A673 (cell line): ENCODE results near the gene SWI5. TPM values are rescaled to one million over a fixed set of nuclear protein-coding genes. Genes with fewer than 3 reads are reported as not detected.

ENCODE experiments used
- BruUV-seq: library from RNA; stranded (reverse); fragments of 400-500 nt; replicated peaks from 2 replicates; lab custom pipeline; 2021; lab: Mats Ljungman, UMichigan
- CTCF ChIA-PET: fragments of 300-600 bp; sonication (Branson Sonifier 250); formaldehyde crosslinking; loops from one replicate; lab custom pipeline; 2022; ENCODE audit warnings: antibody characterized with exemption; lab: Charles Lee
- POLR2A ChIA-PET: fragments of 300-600 bp; sonication (Branson Sonifier 250); formaldehyde crosslinking; loops from one replicate; lab custom pipeline; 2022; ENCODE audit warnings: antibody characterized with exemption; ENCODE audit not compliant: low non-redundant PET; lab: Charles Lee
- DNase-seq: peaks from one replicate; pipeline ENCODE4 v3.0.0-alpha.2; 2015; ENCODE audit warnings: low spot score
- H3K27ac ChIP-seq: fragments of 200-600 bp; sonication (generic); 2 replicates; pipeline ENCODE4 v1.5.1; 2016; ENCODE audit warnings: mixed run types, low read depth, mild to moderate bottlenecking, mixed read lengths, antibody characterized with exemption, low read length; ENCODE audit not compliant: poor library complexity, severe bottlenecking
- H3K27me3 ChIP-seq: fragments of 200-600 bp; sonication (generic); replicated peaks from 2 replicates; pipeline ENCODE4 v1.6.1; 2017; ENCODE audit warnings: mixed run types, low read depth, mild to moderate bottlenecking, mixed read lengths, antibody characterized with exemption, low read length; ENCODE audit not compliant: insufficient read depth, poor library complexity
- H3K36me3 ChIP-seq: fragments of 200-600 bp; sonication (generic); 2 replicates; pipeline ENCODE4 v1.6.1; 2016; ENCODE audit warnings: mixed run types, mild to moderate bottlenecking, mixed read lengths, antibody characterized with exemption, low read length; ENCODE audit not compliant: insufficient read depth, poor library complexity, severe bottlenecking
- H3K4me1 ChIP-seq: fragments of 200-600 bp; sonication (generic); 2 replicates; pipeline ENCODE4 v1.6.1; 2017; ENCODE audit warnings: mixed run types, mild to moderate bottlenecking, mixed read lengths, antibody characterized with exemption, low read length; ENCODE audit not compliant: insufficient read depth, poor library complexity, severe bottlenecking
- H3K4me3 ChIP-seq: fragments of 200-600 bp; sonication (generic); 2 replicates; pipeline ENCODE4 v1.5.1; 2016; ENCODE audit warnings: low read depth, mixed run types, mild to moderate bottlenecking, mixed read lengths, low read length; ENCODE audit not compliant: poor library complexity, severe bottlenecking
- H3K9me3 ChIP-seq: fragments of 200-600 bp; sonication (generic); 2 replicates; pipeline ENCODE4 v1.6.1; 2016; ENCODE audit warnings: mixed run types, low read depth, mild to moderate bottlenecking, mixed read lengths, antibody characterized with exemption, low read length; ENCODE audit not compliant: poor library complexity, severe bottlenecking
- CTCF ChIP-seq: fragments of 300-800, 200-600 bp; sonication (generic); conservative IDR thresholded peaks from 2 replicates; pipeline ENCODE4 v1.5.1; 2017; ENCODE audit warnings: low read depth, mild to moderate bottlenecking, antibody characterized with exemption, low read length, moderate library complexity, mixed read lengths
- EZH2 ChIP-seq: fragments of 200-600 bp; sonication (generic); IDR thresholded peaks from 2 replicates; pipeline ENCODE4 v1.6.1; 2017; ENCODE audit warnings: borderline replicate concordance, low read depth, mild to moderate bottlenecking, mixed read lengths, antibody characterized with exemption, low read length; ENCODE audit not compliant: poor library complexity, severe bottlenecking
- intact Hi-C: fragments of 100-400 bp; cut with micrococcal nuclease; formaldehyde crosslinking; loops from one replicate; pipeline ENCODE4 v1.10.0; 2022; ENCODE audit not compliant: unreplicated experiment
- total RNA-seq: library from RNA; stranded (reverse); gene quantifications from 2 replicates; pipeline ENCODE4 v1.2.3, GENCODE V29; 2021

The SWI5 gene
- total RNA-seq, 1 experiment from 2014 or later = 19.0 TPM

GRCh38 chr9:128260340-128260739 lies 15.7 kb upstream of the SWI5 start:
- Histone ChIP-seq H3K9me3 (no peaks in the 10 kb centered on the region), H3K27me3 (no peaks in the 10 kb centered on the region), H3K27ac (no peak overlapping the region), H3K4me3 (no peak overlapping the region), H3K36me3 (peaks cover 22% of the 10 kb centered on the region), H3K4me1 (no peaks in the 10 kb centered on the region)
- no TSS peak for BruUV-seq
- intact Hi-C loops = no loop called here
- no peak for TF ChIP-seq EZH2
- TF ChIP-seq CTCF = no peak
- ChIA-PET POLR2A (no interaction called here), CTCF (no interaction called here)
- DNase-seq = no peak

DNA sequence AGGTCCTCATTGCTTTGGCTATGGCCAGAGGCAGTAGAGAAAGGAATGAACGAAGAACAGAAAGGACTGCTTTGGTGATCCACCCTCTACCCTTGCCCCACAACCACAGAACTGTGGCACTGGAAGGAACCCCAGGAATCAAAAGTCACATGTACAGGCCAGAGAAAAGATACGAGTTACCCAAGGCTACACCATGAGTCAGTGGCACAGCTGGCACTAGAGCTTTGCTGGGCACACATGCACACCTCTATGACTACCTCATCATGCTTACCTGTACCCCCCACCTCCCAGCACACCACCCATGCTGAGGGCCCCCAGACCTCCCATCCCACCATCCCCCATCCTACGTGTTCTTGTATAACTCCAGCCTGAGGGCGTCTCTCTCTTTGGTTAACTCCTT lies 13.4 kb upstream of the SWI5 start:
- H3K9me3 ChIP-seq = no peaks in the 10 kb centered on the region
- no peaks in the 10 kb centered on the region for H3K4me1 ChIP-seq
- H3K36me3 ChIP-seq = peaks cover 28% of the 10 kb centered on the region
- no TSS peak for BruUV-seq
- CTCF ChIA-PET = interaction anchor here (0.7 kb wide), 1 partner anchor 196 kb away, joined by 3 read pairs; no protein-coding TSS in a partner anchor
- no peak overlapping the region for H3K27ac ChIP-seq
- no peak overlapping the region for H3K4me3 ChIP-seq
- TF ChIP-seq EZH2 (no peak), CTCF (no peak)
- intact Hi-C loops = no loop called here
- POLR2A ChIA-PET = no interaction called here
- no peaks in the 10 kb centered on the region for H3K27me3 ChIP-seq
- DNase-seq = no peak

GRCh38 chr9:128265348-128265847 lies 10.7 kb upstream of the SWI5 start:
- no peak overlapping the region for H3K27ac ChIP-seq
- ChIA-PET POLR2A (no interaction called here), CTCF (no interaction called here)
- intact Hi-C loops = no loop called here
- BruUV-seq = no TSS peak
- no peak for TF ChIP-seq CTCF
- no peak for DNase-seq
- H3K4me1 ChIP-seq = no peaks in the 10 kb centered on the region
- H3K27me3 ChIP-seq = no peaks in the 10 kb centered on the region
- no peaks in the 10 kb centered on the region for H3K9me3 ChIP-seq
- peaks cover 22% of the 10 kb centered on the region for H3K36me3 ChIP-seq
- H3K4me3 ChIP-seq = no peak overlapping the region
